HL-60 (cell line): Measurements from ENCODE around the gene ROCK2.

Experiments used
- GABPA ChIP-seq: IDR thresholded peaks from 2 replicates; pipeline ENCODE4 v1.6.1; 2012; ENCODE audit warnings: low read depth
- POLR2AphosphoS5 ChIP-seq: IDR thresholded peaks from 2 replicates; pipeline ENCODE4 v1.6.1; 2012; ENCODE audit warnings: low read depth
- REST ChIP-seq: IDR thresholded peaks from 2 replicates; pipeline ENCODE4 v1.6.1; 2012; ENCODE audit warnings: low read depth; ENCODE audit not compliant: insufficient replicate concordance
- SPI1 ChIP-seq: IDR thresholded peaks from 2 replicates; pipeline ENCODE4 v1.6.1; 2012; ENCODE audit warnings: low read depth, mild to moderate bottlenecking, borderline replicate concordance
- TF ChIP-seq, protein P1 (sequence below): IDR thresholded peaks from one replicate; pipeline ENCODE4 v1.5.1; 2011; ENCODE audit warnings: low read length, control low read depth, inconsistent platforms; ENCODE audit not compliant: insufficient read depth

GRCh38 chr2:11196246-11196645, 148.2 kb downstream of the ROCK2 start:
- no peak for TF ChIP-seq POLR2AphosphoS5
- TF ChIP-seq, protein P1, sequence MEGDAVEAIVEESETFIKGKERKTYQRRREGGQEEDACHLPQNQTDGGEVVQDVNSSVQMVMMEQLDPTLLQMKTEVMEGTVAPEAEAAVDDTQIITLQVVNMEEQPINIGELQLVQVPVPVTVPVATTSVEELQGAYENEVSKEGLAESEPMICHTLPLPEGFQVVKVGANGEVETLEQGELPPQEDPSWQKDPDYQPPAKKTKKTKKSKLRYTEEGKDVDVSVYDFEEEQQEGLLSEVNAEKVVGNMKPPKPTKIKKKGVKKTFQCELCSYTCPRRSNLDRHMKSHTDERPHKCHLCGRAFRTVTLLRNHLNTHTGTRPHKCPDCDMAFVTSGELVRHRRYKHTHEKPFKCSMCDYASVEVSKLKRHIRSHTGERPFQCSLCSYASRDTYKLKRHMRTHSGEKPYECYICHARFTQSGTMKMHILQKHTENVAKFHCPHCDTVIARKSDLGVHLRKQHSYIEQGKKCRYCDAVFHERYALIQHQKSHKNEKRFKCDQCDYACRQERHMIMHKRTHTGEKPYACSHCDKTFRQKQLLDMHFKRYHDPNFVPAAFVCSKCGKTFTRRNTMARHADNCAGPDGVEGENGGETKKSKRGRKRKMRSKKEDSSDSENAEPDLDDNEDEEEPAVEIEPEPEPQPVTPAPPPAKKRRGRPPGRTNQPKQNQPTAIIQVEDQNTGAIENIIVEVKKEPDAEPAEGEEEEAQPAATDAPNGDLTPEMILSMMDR, result no peak
- no peak for TF ChIP-seq GABPA
- no peak for TF ChIP-seq REST
- no peak for TF ChIP-seq SPI1
